ENCODE data around the gene GMDS.
A peak's percentile ranks its signal among the peaks of the same experiment; 100 is the strongest.

GMDS gene

DNA sequence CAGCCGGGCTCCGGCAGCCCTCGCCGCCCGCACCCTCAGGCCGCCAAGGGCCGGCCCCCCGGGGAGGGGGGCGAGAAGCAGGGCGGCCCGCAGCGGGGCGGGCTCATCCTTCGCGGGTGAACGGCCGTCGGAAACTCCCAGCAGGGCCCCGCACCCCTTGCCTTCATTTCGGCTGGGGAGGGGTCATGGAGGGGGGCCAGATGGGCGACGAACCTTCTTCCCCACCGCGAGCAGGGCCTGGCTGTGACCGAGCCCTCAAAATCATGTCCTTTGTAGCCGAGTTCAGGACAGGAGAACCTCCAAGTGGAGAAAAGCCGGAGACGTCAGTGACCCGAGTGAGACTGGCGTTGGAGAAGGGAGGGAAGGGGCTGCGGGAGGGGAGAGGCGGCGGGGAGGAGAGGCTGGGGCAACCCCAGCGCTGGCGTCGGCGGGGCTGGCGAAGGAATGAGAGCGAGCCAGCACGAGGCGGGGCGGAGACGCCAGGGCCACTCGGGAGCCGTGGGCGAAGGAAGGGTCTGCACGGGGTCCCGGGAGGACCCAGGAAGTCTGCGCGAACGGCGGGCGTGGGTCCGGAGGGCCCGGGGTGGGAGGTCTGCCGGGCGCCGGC is 636.3 kb downstream of the GMDS start:
- peak overlapping the region; percentile 89 to 98 for H3K27ac ChIP-seq
- H3K9me3 ChIP-seq: no peaks in the 10 kb centered on the region
- intact Hi-C loops (cut with DNase I; ENCODE audit: low total_unique reads): loop anchor here (5.0 to 10.0 kb wide), 3 partner anchors 426 to 1023 kb away; no protein-coding TSS in a partner anchor
- H3K4me3 ChIP-seq: peak overlapping the region; percentile 70 to 91
- peak; percentile 62 to 92 for DNase-seq
- peaks cover 18 to 25% (median 24%) of the 10 kb centered on the region in 3 donors for H3K36me3 ChIP-seq
- no peak for TF ChIP-seq CTCF (IDR thresholded peaks at IDR 0.05)
- H3K4me1 ChIP-seq: peaks cover 4 to 16% (median 8%) of the 10 kb centered on the region in 4 donors
- H3K27me3 ChIP-seq: no peaks in the 10 kb centered on the region

DNA sequence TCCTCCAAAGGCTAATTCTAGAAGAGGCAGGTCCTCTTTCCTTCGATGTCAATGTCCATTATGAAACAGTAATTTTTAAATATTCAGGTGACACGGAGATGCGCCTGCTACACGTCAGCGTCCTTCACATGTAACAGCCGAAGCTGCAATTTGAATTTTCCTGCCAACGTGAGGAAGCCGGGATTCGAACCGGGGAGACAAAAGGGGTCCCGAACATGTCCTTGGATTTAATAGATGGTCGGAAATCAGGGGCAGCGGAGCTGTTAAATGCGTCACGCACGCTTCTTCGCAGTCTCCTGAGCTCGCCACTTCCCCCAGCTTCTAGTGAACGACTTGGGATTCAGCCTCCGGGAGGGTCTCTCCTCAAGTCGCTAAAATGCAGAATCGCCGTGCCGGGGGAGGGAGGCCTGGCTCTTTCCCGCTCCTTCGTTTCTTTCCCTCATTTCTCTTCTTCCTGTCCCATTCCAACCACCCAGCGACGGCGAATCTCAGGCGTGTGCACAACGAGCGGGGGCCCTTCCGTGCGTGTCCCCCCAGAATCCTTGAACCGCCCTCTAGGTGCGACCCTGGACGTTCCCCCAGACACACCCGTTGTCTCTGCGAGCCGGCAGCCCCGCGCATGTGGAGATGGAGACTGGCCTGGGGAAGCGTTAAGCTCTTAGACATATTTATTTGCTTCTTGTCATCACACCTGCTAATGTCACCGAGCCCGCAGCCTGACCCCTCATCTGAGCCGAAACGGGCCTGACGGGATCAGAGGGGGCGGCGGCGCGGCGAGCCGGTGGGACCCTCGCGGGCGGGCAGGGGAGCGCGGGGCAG is 637.0 kb downstream of the GMDS start:
- Histone ChIP-seq H3K27ac (peak overlapping the region; percentile 89 to 98), H3K9me3 (no peaks in the 10 kb centered on the region), H3K4me3 (peak overlapping the region; percentile 70 to 91), H3K36me3 (peaks cover 13 to 18% (median 18%) of the 10 kb centered on the region in 3 donors), H3K4me1 (peaks cover 4 to 21% (median 11%) of the 10 kb centered on the region in 4 donors), H3K27me3 (no peaks in the 10 kb centered on the region)
- intact Hi-C loops (cut with DNase I; ENCODE audit: low total_unique reads): loop anchor here (5.0 to 10.0 kb wide), 3 partner anchors 426 to 1024 kb away; no protein-coding TSS in a partner anchor
- TF ChIP-seq CTCF (IDR thresholded peaks at IDR 0.05): peak in 1 of 2 experiments; percentile 28
- DNase-seq: peak in 1 of 2 donors; percentile 70

DNA sequence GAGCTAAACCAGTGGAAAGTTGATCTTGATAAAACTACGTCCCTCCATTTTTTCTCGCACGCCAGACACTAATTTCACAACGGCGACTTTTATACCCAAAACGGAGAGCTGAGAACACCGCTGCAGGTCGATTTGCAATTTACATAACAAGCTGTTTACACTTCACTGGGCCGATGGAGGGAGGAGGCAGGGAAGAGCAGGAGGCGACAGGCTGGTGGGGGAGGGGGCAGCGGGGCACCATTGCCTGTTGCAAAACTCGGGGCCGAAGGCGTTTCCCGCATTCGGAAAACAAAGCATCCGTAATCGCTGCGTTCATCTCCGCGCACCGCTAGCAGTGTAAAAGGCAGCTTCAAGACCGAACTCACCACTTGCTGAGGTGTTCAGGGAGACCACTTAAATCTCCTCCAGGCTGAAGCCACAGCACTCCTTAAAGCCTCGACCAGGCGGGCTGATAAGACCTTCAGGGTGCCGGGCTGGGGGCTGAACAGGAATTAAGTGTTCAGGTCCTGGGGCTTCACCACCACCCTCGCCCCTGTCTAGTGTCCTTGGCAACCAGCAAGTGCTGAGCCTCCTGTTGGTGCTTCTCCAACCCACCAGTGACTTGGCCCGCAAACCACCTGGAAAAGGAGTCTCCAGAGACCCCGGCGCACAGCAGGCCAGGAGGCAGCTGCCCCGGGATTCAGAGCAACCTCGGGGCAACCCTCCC is 637.7 kb downstream of the GMDS start:
- intact Hi-C loops (cut with DNase I; ENCODE audit: low total_unique reads): loop anchor here (5.0 to 10.0 kb wide), 3 partner anchors 427 to 1025 kb away; no protein-coding TSS in a partner anchor
- H3K27ac ChIP-seq: peak overlapping the region; percentile 89 to 98
- DNase-seq: peak in 1 of 2 donors; percentile 79

GRCh38 chr6:1606780-1607515 is 638.5 kb downstream of the GMDS start:
- Histone ChIP-seq H3K27me3 (no peaks in the 10 kb centered on the region), H3K27ac (peak overlapping the region; percentile 89 to 98)
- intact Hi-C loops (cut with DNase I; ENCODE audit: low total_unique reads): loop anchor here (5.0 to 10.0 kb wide), 3 partner anchors 428 to 1025 kb away; no protein-coding TSS in a partner anchor

More for the DNA sequence above, 637.7 kb downstream of the GMDS start:
- Histone ChIP-seq H3K4me3 (peak overlapping the region; percentile 70 to 91), H3K27me3 (no peaks in the 10 kb centered on the region), H3K36me3 (peaks cover 11 to 18% (median 13%) of the 10 kb centered on the region in 3 donors), H3K9me3 (no peaks in the 10 kb centered on the region), H3K4me1 (peaks cover 4 to 21% (median 15%) of the 10 kb centered on the region in 4 donors)
- TF ChIP-seq CTCF (IDR thresholded peaks at IDR 0.05): peak in 1 of 2 experiments; percentile 7

More at GRCh38 chr6:1606780-1607515, 638.5 kb downstream of the GMDS start:
- Histone ChIP-seq H3K4me1 (peaks cover 4 to 21% (median 15%) of the 10 kb centered on the region in 4 donors), H3K9me3 (no peaks in the 10 kb centered on the region), H3K4me3 (peak overlapping the region; percentile 70 to 91), H3K36me3 (peaks cover 4 to 17% (median 9%) of the 10 kb centered on the region in 3 donors)
- peak; percentile 58 to 89 for DNase-seq
- TF ChIP-seq CTCF (IDR thresholded peaks at IDR 0.05): no peak

All from tibial artery (tissue), 4 donors.